AG04450 (cell line): ENCODE results near the gene PADI3. TPM values are rescaled to one million over a fixed set of nuclear protein-coding genes. Genes with fewer than 3 reads are reported as not detected.

Experiments used
- CTCF ChIA-PET: fragments of 300-600, 350-600 bp; formaldehyde crosslinking; extraction: SDS; loops from one replicate; lab custom pipeline; 2022; ENCODE audit warnings: antibody characterized with exemption, inconsistent platforms; lab: Charles Lee
- POLR2A ChIA-PET: fragments of 350-600 bp; formaldehyde crosslinking; extraction: SDS; loops from one replicate; lab custom pipeline; 2021; ENCODE audit warnings: antibody characterized with exemption, inconsistent platforms; lab: Yijun Ruan, JAX
- DNase-seq: peaks from one replicate; pipeline ENCODE4 v3.0.0-alpha.2; 2011; ENCODE audit warnings: low read depth, low spot score
- H3K27ac ChIP-seq: one replicate; pipeline ENCODE4 v1.5.1; 2012; ENCODE audit warnings: low read depth, low read length, control low read depth
- H3K27me3 ChIP-seq: one replicate; pipeline ENCODE4 v1.6.0; 2012; ENCODE audit warnings: low read length; ENCODE audit not compliant: control insufficient read depth, insufficient read depth
- H3K4me3 ChIP-seq: 2 replicates; pipeline ENCODE4 v1.5.1; 2011; ENCODE audit warnings: mild to moderate bottlenecking, low read depth, low read length, control low read depth
- H3K9me3 ChIP-seq: 2 replicates; pipeline ENCODE4 v1.5.1; 2012; ENCODE audit warnings: low read length; ENCODE audit not compliant: control insufficient read depth, insufficient read depth
- CTCF ChIP-seq: IDR thresholded peaks from 2 replicates; pipeline ENCODE4 v1.5.1; 2011; ENCODE audit warnings: low read depth, low read length, control low read depth, inconsistent platforms
- polyA plus RNA-seq: library from polyadenylated mRNA; depleted of rRNA; stranded (reverse); fragments of >200 nt; gene quantifications from 2 replicates; pipeline ENCODE4 v1.2.3, GENCODE V29; 2011

Gene PADI3
- polyA plus RNA-seq, 1 experiment = 0.05 TPM

GRCh38 chr1:17227358-17227915 is 21.5 kb upstream of the PADI3 start:
- no peak for TF ChIP-seq CTCF
- ChIA-PET CTCF (interaction anchor here (0.9 to 1.1 kb wide), 3 partner anchors 10 to 101 kb away, joined by 3 to 4 read pairs (median 4); no protein-coding TSS in a partner anchor), POLR2A (no interaction called here)
- peaks cover 16% of the 10 kb centered on the region for H3K27me3 ChIP-seq
- H3K4me3 ChIP-seq = no peak overlapping the region
- H3K27ac ChIP-seq = no peak overlapping the region
- no peak for DNase-seq
- no peaks in the 10 kb centered on the region for H3K9me3 ChIP-seq

- no peak for TF ChIP-seq CTCF
- Histone ChIP-seq H3K9me3 (no peaks in the 10 kb centered on the region), H3K27ac (no peak overlapping the region), H3K4me3 (no peak overlapping the region), H3K27me3 (peaks cover 4% of the 10 kb centered on the region)
- ChIA-PET POLR2A (no interaction called here), CTCF (interaction anchor here (0.5 kb wide), 1 partner anchor 9 kb away, joined by 4 read pairs; no protein-coding TSS in a partner anchor)
- DNase-seq = no peak
Observed at GRCh38 chr1:17228619-17229018, 20.3 kb upstream of the PADI3 start.

GRCh38 chr1:17229379-17229778 is 19.5 kb upstream of the PADI3 start:
- POLR2A ChIA-PET = no interaction called here
- H3K27me3 ChIP-seq = peaks cover 2% of the 10 kb centered on the region
- TF ChIP-seq CTCF = no peak
- no peak overlapping the region for H3K4me3 ChIP-seq
- CTCF ChIA-PET = no interaction called here
- DNase-seq = no peak
- H3K9me3 ChIP-seq = no peaks in the 10 kb centered on the region
- H3K27ac ChIP-seq = no peak overlapping the region

GRCh38 chr1:17230106-17230505 is 18.8 kb upstream of the PADI3 start:
- no peak overlapping the region for H3K4me3 ChIP-seq
- no peaks in the 10 kb centered on the region for H3K9me3 ChIP-seq
- DNase-seq = no peak
- H3K27ac ChIP-seq = no peak overlapping the region
- ChIA-PET POLR2A (no interaction called here), CTCF (no interaction called here)
- H3K27me3 ChIP-seq = no peaks in the 10 kb centered on the region
- TF ChIP-seq CTCF = no peak

GRCh38 chr1:17230671-17231310 is 18.1 kb upstream of the PADI3 start:
- CTCF ChIA-PET = interaction anchor here (0.6 kb wide), 1 partner anchor 106 kb away, joined by 4 read pairs; no protein-coding TSS in a partner anchor
- H3K4me3 ChIP-seq = no peak overlapping the region
- H3K27me3 ChIP-seq = no peaks in the 10 kb centered on the region
- TF ChIP-seq CTCF = no peak
- H3K9me3 ChIP-seq = no peaks in the 10 kb centered on the region
- no peak overlapping the region for H3K27ac ChIP-seq
- no peak for DNase-seq
- POLR2A ChIA-PET = no interaction called here
